Adrenal gland (tissue), 12 donors: ENCODE measurements around the gene UBE2E2. TPM values are rescaled to one million over a fixed set of nuclear protein-coding genes. Genes with fewer than 3 reads are reported as not detected.

Experiments
- DNase-seq, 7 donors: peaks; one replicate each; pipeline ENCODE4 v3.0.0-alpha.2; 2019 to 2020
- H3K27ac ChIP-seq, 5 donors: fragments of 200-600 bp; sonication (generic) in 4 of 5; 1 replicate in 3 of 5; 2 replicates in 2 of 5; pipeline versions ENCODE4 v1.5.1 to v1.8.0; 2016 to 2020; ENCODE audit warnings: mild to moderate bottlenecking in 1 of 5
- H3K27me3 ChIP-seq: fragments of 200-600 bp; 2 replicates; pipeline ENCODE4 v1.8.0; 2021
- H3K36me3 ChIP-seq, 2 donors: fragments of 200-600 bp; replicated peaks in 1 of 2; 1 replicate in 1 of 2; 2 replicates in 1 of 2; pipeline versions ENCODE4 v1.5.1 to v1.8.0; 2018 to 2022
- H3K4me1 ChIP-seq, 2 donors: fragments of 200-600 bp; replicated peaks in 1 of 2; 1 replicate in 1 of 2; 2 replicates in 1 of 2; pipeline versions ENCODE4 v1.5.1 to v1.8.0; 2018 to 2021
- H3K4me3 ChIP-seq, 4 donors: fragments of 200-600 bp; sonication (generic) in 3 of 4; one replicate each; pipeline ENCODE4 v1.5.1; 2016 to 2018
- H3K9me3 ChIP-seq, 3 donors: fragments of 200-600 bp; sonication (generic) in 1 of 3; replicated peaks in 1 of 3; 1 replicate in 2 of 3; 2 replicates in 1 of 3; pipeline versions ENCODE4 v1.5.1 to v1.8.0; 2016 to 2021
- POLR2A ChIP-seq, 2 donors: fragments of 450-650 bp; IDR thresholded peaks; one replicate each; pipeline ENCODE4 v1.6.1; 2017; ENCODE audit warnings: antibody characterized with exemption in 2 of 2, mild to moderate bottlenecking in 2 of 2, moderate library complexity in 1 of 2
- WGBS, 4 donors: extraction: QIAGEN DNeasy Blood & Tissue Kit in 2 of 4; methylation state at CpG; one replicate each; pipeline versions ENCODE4 v1.1.5 to v1.1.7; 2013 to 2017; 5-methylcytosine and 5-hydroxymethylcytosine counted together
- intact Hi-C, 2 donors: fragments of 100-400 bp; cut with DNase I; formaldehyde crosslinking; loops; one replicate each; pipeline versions ENCODE4 v1.14.1 to v1.15.0; 2022 to 2023
- polyA plus RNA-seq, 3 donors: library from polyadenylated mRNA; stranded (reverse); fragments of 200-250 nt in 2 of 3; fragments of 350-450 nt in 1 of 3; fragmentation: Illumina TruSeq in 1 of 3; extraction: RNeasy Lipid Tissue Mini Kit (QIAGEN cat#74804) in 1 of 3; gene quantifications; one replicate each; pipeline ENCODE4 v1.2.3, GENCODE V29; 2013 to 2014
- total RNA-seq, 9 donors: library from RNA; depleted of rRNA in 4 of 9; stranded (reverse); fragments of >200 nt in 4 of 9; fragments of 120-200 nt in 1 of 9; fragmentation: NEBNext Ultra II Directional in 1 of 9; extraction: Animal tissue kit (Norgen Biotek cat#: 25700) in 1 of 9; gene quantifications; one replicate each; pipeline versions ENCODE4 v1.1.0 to v1.2.4, GENCODE V29; 2013 to 2023
- TF ChIP-seq, protein P1 (sequence below), 6 experiments: fragments of 450-650 bp in 4 of 6; fragments of 200-600 bp in 2 of 6; sonication (generic) in 1 of 6; IDR thresholded peaks; 1 replicate in 5 of 6; 2 replicates in 1 of 6; pipeline versions ENCODE4 v1.5.1 to v1.8.0; 2016 to 2021; ENCODE audit warnings: antibody characterized with exemption in 6 of 6, mild to moderate bottlenecking in 2 of 6, moderate library complexity in 1 of 6
- donor health status: healthy with polysubstance abuse.
- donor health status: Bipolar disorder and iron deficiency.
- donor health status: DM: yes; HTN: yes; CAD: no.
- donor health status: DM: no; HTN: no; CAD: no.
- donor health status: DM: no; HTN: no; CAD: no.
- donor health status: DM: yes; HTN: yes; CAD: no.

UBE2E2 gene
- total and polyA plus RNA-seq, 12 donors, result 9.3 to 29.6 (median 20.7) TPM

DNA sequence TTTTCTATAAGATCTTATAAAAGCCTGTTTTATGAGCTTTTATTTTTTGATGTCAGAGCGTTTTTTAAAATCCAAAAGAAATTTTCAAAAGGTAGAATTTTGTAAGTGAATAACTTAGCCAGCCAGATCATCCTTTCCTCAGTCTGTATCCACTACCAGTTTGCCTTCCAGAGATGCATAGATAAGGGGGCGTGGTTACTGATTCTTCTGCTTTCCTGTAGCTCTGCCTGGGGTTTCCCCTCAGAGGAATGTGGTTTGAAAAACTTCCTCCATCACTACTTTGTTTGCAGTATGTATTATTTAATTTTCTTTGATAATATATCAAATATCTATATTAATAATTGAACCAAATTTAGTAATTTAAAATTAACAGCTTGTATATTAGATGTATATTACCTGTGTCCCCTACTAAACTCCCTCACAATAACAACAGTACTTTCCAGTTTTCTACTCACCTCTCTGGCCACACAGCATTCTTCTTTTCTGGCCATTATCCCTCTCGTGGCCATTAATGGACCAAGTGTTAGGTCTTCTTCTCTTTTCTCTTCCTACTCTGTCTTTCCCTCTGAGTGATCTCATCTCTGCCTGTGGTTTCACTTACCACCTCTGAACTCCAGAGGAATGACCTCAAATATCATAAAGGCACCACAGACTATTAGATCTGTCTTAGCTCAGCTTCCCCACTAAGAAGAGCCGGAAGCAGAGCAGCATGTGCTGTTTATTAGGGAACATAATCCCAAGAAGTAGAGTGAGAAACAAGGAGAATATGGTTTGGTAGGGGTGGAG is 239.7 kb downstream of the UBE2E2 start:
- H3K4me3 ChIP-seq, result no peak overlapping the region
- TF ChIP-seq, protein P1, sequence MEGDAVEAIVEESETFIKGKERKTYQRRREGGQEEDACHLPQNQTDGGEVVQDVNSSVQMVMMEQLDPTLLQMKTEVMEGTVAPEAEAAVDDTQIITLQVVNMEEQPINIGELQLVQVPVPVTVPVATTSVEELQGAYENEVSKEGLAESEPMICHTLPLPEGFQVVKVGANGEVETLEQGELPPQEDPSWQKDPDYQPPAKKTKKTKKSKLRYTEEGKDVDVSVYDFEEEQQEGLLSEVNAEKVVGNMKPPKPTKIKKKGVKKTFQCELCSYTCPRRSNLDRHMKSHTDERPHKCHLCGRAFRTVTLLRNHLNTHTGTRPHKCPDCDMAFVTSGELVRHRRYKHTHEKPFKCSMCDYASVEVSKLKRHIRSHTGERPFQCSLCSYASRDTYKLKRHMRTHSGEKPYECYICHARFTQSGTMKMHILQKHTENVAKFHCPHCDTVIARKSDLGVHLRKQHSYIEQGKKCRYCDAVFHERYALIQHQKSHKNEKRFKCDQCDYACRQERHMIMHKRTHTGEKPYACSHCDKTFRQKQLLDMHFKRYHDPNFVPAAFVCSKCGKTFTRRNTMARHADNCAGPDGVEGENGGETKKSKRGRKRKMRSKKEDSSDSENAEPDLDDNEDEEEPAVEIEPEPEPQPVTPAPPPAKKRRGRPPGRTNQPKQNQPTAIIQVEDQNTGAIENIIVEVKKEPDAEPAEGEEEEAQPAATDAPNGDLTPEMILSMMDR (IDR thresholded peaks at IDR 0.05), result no peak
- TF ChIP-seq POLR2A (IDR thresholded peaks at IDR 0.05), result no peak
- no peaks in the 10 kb centered on the region for H3K9me3 ChIP-seq
- WGBS, 4 donors, result 61 to 72% (median 68%) methylated on average over 4 of the region's 4 CpGs
- H3K27ac ChIP-seq, result no peak overlapping the region
- intact Hi-C loops, result no loop called here
- no peaks in the 10 kb centered on the region for H3K4me1 ChIP-seq
- H3K27me3 ChIP-seq, result no peaks in the 10 kb centered on the region
- H3K36me3 ChIP-seq, result no peaks in the 10 kb centered on the region
- DNase-seq, result no peak

DNA sequence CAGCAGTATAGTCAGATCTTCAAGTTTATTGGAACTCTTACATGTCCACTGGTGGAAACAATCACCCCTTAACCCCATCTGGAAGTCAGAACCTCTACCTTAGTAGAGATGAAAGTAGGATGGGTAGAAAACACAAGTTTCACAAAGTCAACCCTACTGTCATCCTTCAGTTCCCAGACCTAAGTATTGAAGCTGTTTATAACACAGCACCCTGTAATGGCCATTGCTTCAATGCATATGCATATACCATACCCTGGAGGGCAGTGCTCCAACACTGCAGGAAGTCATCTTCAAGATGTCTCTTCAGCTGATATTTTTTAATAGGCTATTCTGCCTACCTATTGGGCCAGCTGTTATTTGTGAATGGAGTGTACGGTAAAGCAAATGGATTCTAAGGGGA is 241.3 kb downstream of the UBE2E2 start:
- H3K27me3 ChIP-seq, result no peaks in the 10 kb centered on the region
- no peak overlapping the region for H3K27ac ChIP-seq
- no peaks in the 10 kb centered on the region for H3K36me3 ChIP-seq
- intact Hi-C loops, result no loop called here
- no peak for DNase-seq
- H3K4me1 ChIP-seq, result peaks cover 0 to under 1% of the 10 kb centered on the region in 2 donors
- H3K9me3 ChIP-seq, result no peaks in the 10 kb centered on the region
- 88 to 98% (median 93%) methylated on average over 1 of the region's 1 CpG for WGBS, 4 donors
- TF ChIP-seq POLR2A (IDR thresholded peaks at IDR 0.05), result no peak
- TF ChIP-seq, protein P1 (IDR thresholded peaks at IDR 0.05), result no peak
- no peak overlapping the region for H3K4me3 ChIP-seq

DNA sequence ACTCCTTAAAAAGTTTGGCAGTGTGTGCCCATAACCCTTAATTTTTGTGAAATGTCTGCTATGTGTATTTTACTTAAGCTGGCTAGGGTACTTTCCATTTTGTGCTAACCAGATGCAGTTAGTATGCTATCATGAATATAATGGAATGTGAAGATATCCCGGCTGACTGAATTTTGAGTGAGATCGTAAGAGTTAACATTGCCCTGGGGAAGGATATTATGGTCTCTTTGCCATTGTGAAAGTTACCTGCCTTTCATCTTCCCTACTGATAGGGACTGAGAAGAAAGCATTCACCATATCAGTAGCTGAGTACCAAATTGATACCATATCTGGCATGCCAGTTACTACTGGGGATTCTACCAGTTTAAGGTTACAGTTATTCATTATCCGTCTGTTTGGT is 243.2 kb downstream of the UBE2E2 start:
- intact Hi-C loops, result no loop called here
- Histone ChIP-seq H3K27me3 (no peaks in the 10 kb centered on the region), H3K36me3 (no peaks in the 10 kb centered on the region), H3K4me3 (no peak overlapping the region), H3K4me1 (peaks cover 0 to 5% of the 10 kb centered on the region in 2 donors), H3K27ac (no peak overlapping the region), H3K9me3 (no peaks in the 10 kb centered on the region)
- WGBS, 4 donors, result 96 to 98% (median 97%) methylated on average over 3 of the region's 3 CpGs
- no peak for DNase-seq
- TF ChIP-seq, protein P1 (IDR thresholded peaks at IDR 0.05), result no peak
- no peak for TF ChIP-seq POLR2A (IDR thresholded peaks at IDR 0.05)

DNA sequence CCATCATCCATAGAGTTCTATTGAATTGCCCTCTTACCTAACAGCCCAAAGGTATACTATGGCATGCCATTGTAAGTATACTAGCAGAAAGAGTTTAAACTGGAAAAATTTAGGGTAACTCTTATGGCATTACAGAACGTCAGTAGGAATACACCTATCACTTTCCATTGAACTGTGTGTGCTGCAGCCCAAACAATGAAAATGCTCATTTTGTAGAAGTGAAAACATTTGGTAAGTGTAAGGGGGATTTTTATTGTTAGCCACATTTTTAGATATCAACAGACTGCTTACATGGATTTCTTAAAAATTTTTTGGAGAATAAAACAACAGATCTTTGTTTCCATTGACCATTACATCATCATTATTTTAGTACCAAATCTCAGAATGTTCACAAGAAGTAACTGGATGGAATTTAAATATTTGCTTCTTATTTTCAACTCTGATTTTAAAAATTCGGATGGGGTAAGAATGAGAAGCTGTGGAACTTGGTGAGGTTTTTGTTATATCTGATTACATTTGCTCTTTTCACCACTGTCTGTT is 245.9 kb downstream of the UBE2E2 start:
- no peak for DNase-seq
- Histone ChIP-seq H3K9me3 (no peaks in the 10 kb centered on the region), H3K36me3 (no peaks in the 10 kb centered on the region), H3K27ac (no peak overlapping the region), H3K4me3 (no peak overlapping the region), H3K27me3 (no peaks in the 10 kb centered on the region), H3K4me1 (peaks cover 0 to 5% of the 10 kb centered on the region in 2 donors)
- no peak for TF ChIP-seq POLR2A (IDR thresholded peaks at IDR 0.05)
- TF ChIP-seq, protein P1 (IDR thresholded peaks at IDR 0.05), result no peak
- intact Hi-C loops, result no loop called here
- 71 to 85% (median 77%) methylated on average over 2 of the region's 2 CpGs for WGBS, 4 donors
